ENCODE results near the gene GPHN.

DNA sequence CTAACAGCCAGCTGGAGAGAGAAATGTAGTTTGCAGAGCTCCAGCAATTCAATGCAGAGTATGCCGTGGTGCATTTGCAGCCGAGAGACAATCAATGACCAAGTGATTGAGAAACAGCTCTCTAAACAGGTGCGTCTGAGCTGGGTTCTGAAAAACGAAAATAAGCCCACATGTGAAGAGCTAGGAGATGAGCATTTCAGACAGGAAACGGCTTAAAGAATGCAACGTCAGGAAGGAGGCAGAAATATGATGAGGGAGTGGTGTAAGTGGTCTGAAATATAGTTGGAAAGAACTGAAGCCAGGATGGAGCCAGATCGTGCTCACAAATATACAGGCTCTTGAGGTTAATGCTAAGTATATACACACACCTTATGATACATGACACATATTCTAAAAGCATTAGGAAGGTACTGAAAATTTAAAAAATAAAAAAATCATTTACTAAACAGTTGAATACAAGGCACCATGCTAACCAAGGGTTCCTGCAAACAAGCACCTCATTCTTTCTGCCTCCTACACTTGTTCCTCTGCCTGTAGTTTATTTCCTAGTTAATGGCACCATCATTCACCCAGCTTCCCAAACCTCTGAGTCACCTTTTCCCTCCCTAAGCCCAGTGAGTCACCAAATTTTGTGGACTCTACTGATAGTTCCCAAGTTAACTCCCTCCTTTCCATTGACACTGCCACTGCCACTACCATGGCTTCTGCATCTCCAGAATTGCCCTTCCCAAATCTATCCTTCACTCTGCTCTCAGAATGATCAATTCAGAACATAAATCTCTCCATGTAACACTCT, 679.0 kb downstream of the GPHN start:
- TF ChIP-seq, protein P1, sequence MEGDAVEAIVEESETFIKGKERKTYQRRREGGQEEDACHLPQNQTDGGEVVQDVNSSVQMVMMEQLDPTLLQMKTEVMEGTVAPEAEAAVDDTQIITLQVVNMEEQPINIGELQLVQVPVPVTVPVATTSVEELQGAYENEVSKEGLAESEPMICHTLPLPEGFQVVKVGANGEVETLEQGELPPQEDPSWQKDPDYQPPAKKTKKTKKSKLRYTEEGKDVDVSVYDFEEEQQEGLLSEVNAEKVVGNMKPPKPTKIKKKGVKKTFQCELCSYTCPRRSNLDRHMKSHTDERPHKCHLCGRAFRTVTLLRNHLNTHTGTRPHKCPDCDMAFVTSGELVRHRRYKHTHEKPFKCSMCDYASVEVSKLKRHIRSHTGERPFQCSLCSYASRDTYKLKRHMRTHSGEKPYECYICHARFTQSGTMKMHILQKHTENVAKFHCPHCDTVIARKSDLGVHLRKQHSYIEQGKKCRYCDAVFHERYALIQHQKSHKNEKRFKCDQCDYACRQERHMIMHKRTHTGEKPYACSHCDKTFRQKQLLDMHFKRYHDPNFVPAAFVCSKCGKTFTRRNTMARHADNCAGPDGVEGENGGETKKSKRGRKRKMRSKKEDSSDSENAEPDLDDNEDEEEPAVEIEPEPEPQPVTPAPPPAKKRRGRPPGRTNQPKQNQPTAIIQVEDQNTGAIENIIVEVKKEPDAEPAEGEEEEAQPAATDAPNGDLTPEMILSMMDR (conservative IDR thresholded peaks at IDR 0.05 in 1 of 2, IDR thresholded peaks at IDR 0.05 in 1 of 2; ENCODE audit: extremely low read depth in 1 of 2, insufficient read depth in 1 of 2, low read depth in 1 of 2, low read length in 2 of 2): no peak
- no peak for TF ChIP-seq EZH2 (IDR thresholded peaks at IDR 0.05; ENCODE audit: borderline replicate concordance, low read length)

Measured in mammary epithelial cell (primary cell).